CD4-positive, alpha-beta T cell treated with Interleukin-4 for 1 hour (primary cell): ENCODE results near the gene JARID2.

Experiments used
- DNase-seq, 2 donors: peaks; one replicate each; pipeline ENCODE4 v3.0.0-alpha.2; 2020 to 2022

JARID2 gene

GRCh38 chr6:15513131-15513771, 267.4 kb downstream of the JARID2 start:
- no peak for DNase-seq

GRCh38 chr6:15513801-15514711, 268.2 kb downstream of the JARID2 start:
- no peak for DNase-seq

GRCh38 chr6:15515226-15515625, 269.4 kb downstream of the JARID2 start:
- no peak for DNase-seq

GRCh38 chr6:15515660-15516375, 269.9 kb downstream of the JARID2 start:
- no peak for DNase-seq

GRCh38 chr6:15516378-15516777, 270.5 kb downstream of the JARID2 start:
- DNase-seq: no peak

- no peak for DNase-seq
Observed at GRCh38 chr6:15516923-15517560, 271.2 kb downstream of the JARID2 start.

- no peak for DNase-seq
Observed at GRCh38 chr6:15517600-15517999, 271.7 kb downstream of the JARID2 start.

GRCh38 chr6:15518057-15518456, 272.2 kb downstream of the JARID2 start:
- DNase-seq: no peak

- DNase-seq: no peak
Observed at GRCh38 chr6:15518878-15519277, 273.0 kb downstream of the JARID2 start.

GRCh38 chr6:15519681-15520080, 273.8 kb downstream of the JARID2 start:
- no peak for DNase-seq

GRCh38 chr6:15520626-15521203, 274.8 kb downstream of the JARID2 start:
- no peak for DNase-seq

- no peak for DNase-seq
Observed at GRCh38 chr6:15521582-15521981, 275.7 kb downstream of the JARID2 start.

GRCh38 chr6:15522026-15522425, 276.2 kb downstream of the JARID2 start:
- DNase-seq: no peak

- DNase-seq: no peak
Observed at GRCh38 chr6:15522427-15522826, 276.6 kb downstream of the JARID2 start.

GRCh38 chr6:15522856-15523529, 277.1 kb downstream of the JARID2 start:
- DNase-seq: no peak

GRCh38 chr6:15523679-15524630, 278.1 kb downstream of the JARID2 start:
- no peak for DNase-seq

- no peak for DNase-seq
Observed at GRCh38 chr6:15524861-15525401, 279.1 kb downstream of the JARID2 start.

GRCh38 chr6:15526212-15526701, 280.4 kb downstream of the JARID2 start:
- no peak for DNase-seq

- no peak for DNase-seq
Observed at GRCh38 chr6:15527838-15528617, 282.2 kb downstream of the JARID2 start.

- no peak for DNase-seq
Observed at GRCh38 chr6:15528870-15529269, 283.0 kb downstream of the JARID2 start.
